K562 (cell line): ENCODE results near the gene HES6. TPM values are rescaled to one million over a fixed set of nuclear protein-coding genes. Genes with fewer than 3 reads are reported as not detected.

ENCODE experiments used
- ATAC-seq: fragments of 200-7000 bp; cut with Tn5 transposase; 3 replicates; pipeline ENCODE4 v1.9.1; 2020; ENCODE audit warnings: moderate library complexity
- BruUV-seq: library from RNA; stranded (reverse); fragments of 400-500 nt; replicated peaks from 2 replicates; lab custom pipeline; 2021; lab: Mats Ljungman, UMichigan
- CTCF ChIA-PET: fragments of 300-600 bp; formaldehyde crosslinking; extraction: SDS; loops from one replicate; lab custom pipeline; 2021; ENCODE audit warnings: low intra/inter-chr PET ratio; lab: Yijun Ruan, JAX
- POLR2A ChIA-PET: fragments of 300-600, 350-650 bp; sonication (Branson Sonifier 250); formaldehyde crosslinking; extraction: SDS; loops from one replicate; lab custom pipeline; 2021; ENCODE audit warnings: antibody characterized with exemption, inconsistent platforms; lab: Yijun Ruan, JAX
- DNase-seq, 4 experiments: peaks; one replicate each; pipeline versions ENCODE4 v3.0.0 to v3.0.0-alpha.2; 2011 to 2018; ENCODE audit warnings: low spot score in 3 of 4, mixed read lengths in 3 of 4; ENCODE audit errors: extremely low read depth in 1 of 4
- FAIRE-seq: peaks from 2 replicates; lab custom pipeline; 2011; peaks lifted over from hg19 to GRCh38; lab: Jason Lieb, UNC
- H2AFZ ChIP-seq: 2 replicates; pipeline ENCODE4 v1.6.0; 2011; ENCODE audit warnings: low read depth, low read length, control low read depth, inconsistent platforms
- H3K27ac ChIP-seq: fragments of 200-600 bp; 3 replicates; pipeline ENCODE4 v1.8.0; 2011; ENCODE audit warnings: low read depth, mild to moderate bottlenecking, control low read depth, inconsistent platforms, low read length, moderate library complexity, mixed read lengths; ENCODE audit errors: extremely low read depth
- H3K27me3 ChIP-seq, 2 experiments: fragments of 300-600 bp in 1 of 2; 2 replicates in 1 of 2; 3 replicates in 1 of 2; pipeline versions ENCODE4 v1.6.0 to v1.8.0; 2011; ENCODE audit warnings: inconsistent platforms in 2 of 2, low read length in 2 of 2, mild to moderate bottlenecking in 1 of 2, mixed read lengths in 1 of 2, moderate library complexity in 1 of 2; ENCODE audit not compliant: control insufficient read depth in 2 of 2, insufficient read depth in 2 of 2
- H3K36me3 ChIP-seq: fragments of 300-600 bp; 3 replicates; pipeline ENCODE4 v1.8.0; 2011; ENCODE audit warnings: mild to moderate bottlenecking, low read length, inconsistent platforms; ENCODE audit not compliant: control insufficient read depth, insufficient read depth
- H3K4me1 ChIP-seq, 2 experiments: fragments of 200-600 bp in 1 of 2; replicated peaks in 1 of 2; 2 replicates in 1 of 2; 3 replicates in 1 of 2; pipeline versions ENCODE4 v1.5.1 to v1.8.0; 2011; ENCODE audit warnings: inconsistent platforms in 2 of 2, low read length in 2 of 2, mild to moderate bottlenecking in 1 of 2, mixed read lengths in 1 of 2, moderate library complexity in 1 of 2; ENCODE audit not compliant: control insufficient read depth in 2 of 2, insufficient read depth in 2 of 2
- H3K4me2 ChIP-seq: 2 replicates; pipeline ENCODE4 v1.6.1; 2011; ENCODE audit warnings: low read length, control low read depth, inconsistent platforms, mixed read lengths; ENCODE audit not compliant: insufficient read depth
- H3K4me3 ChIP-seq: fragments of 200-600 bp; sonication (generic), shearing (Covaris generic); 2 replicates; pipeline ENCODE4 v1.5.1; 2016; ENCODE audit warnings: control low read depth, inconsistent platforms
- H3K79me2 ChIP-seq: fragments of 200-600 bp; 3 replicates; pipeline ENCODE4 v1.8.0; 2011; ENCODE audit warnings: low read length, inconsistent platforms; ENCODE audit not compliant: control insufficient read depth, insufficient read depth
- H3K9ac ChIP-seq, 2 experiments: 2 replicates each; pipeline versions ENCODE4 v1.6.0 to v1.6.1; 2011; ENCODE audit warnings: low read depth in 2 of 2, low read length in 2 of 2, control low read depth in 1 of 2, inconsistent platforms in 1 of 2, mild to moderate bottlenecking in 1 of 2, mixed read lengths in 1 of 2; ENCODE audit not compliant: insufficient read depth in 1 of 2
- H3K9me1 ChIP-seq: one replicate; pipeline ENCODE4 v1.6.0; 2011; ENCODE audit warnings: inconsistent platforms, mild to moderate bottlenecking, low read length, moderate library complexity; ENCODE audit not compliant: control insufficient read depth, insufficient read depth
- H3K9me3 ChIP-seq: replicated peaks from 2 replicates; pipeline ENCODE4 v1.5.1; 2011; ENCODE audit warnings: low read depth, low read length, inconsistent platforms; ENCODE audit not compliant: control insufficient read depth, insufficient read depth
- H4K20me1 ChIP-seq: replicated peaks from 2 replicates; pipeline ENCODE4 v1.6.1; 2011; ENCODE audit warnings: low read length, inconsistent platforms, mixed read lengths; ENCODE audit not compliant: control insufficient read depth, insufficient read depth
- ETV1 ChIP-seq: fragments of 450-650 bp; conservative IDR thresholded peaks from 2 replicates; pipeline ENCODE4 v1.6.1; 2016; ENCODE audit warnings: missing genetic modification characterization, control low read depth, low read depth, missing compliant biosample characterization
- HEY1 ChIP-seq: fragments of 250-450 bp; sonication (Bioruptor Pico); IDR thresholded peaks from 2 replicates; pipeline ENCODE4 v1.5.0; 2020; ENCODE audit warnings: mild to moderate bottlenecking, moderate library complexity, borderline replicate concordance
- MTA1 ChIP-seq: fragments of 450-650 bp; IDR thresholded peaks from 2 replicates; pipeline ENCODE4 v1.6.1; 2017; ENCODE audit warnings: borderline replicate concordance
- POLR2B ChIP-seq: fragments of 450-650 bp; IDR thresholded peaks from 2 replicates; pipeline ENCODE4 v1.6.1; 2018; ENCODE audit warnings: low read depth; ENCODE audit not compliant: partially characterized antibody
- PTRF ChIP-seq: fragments of 450-650 bp; IDR thresholded peaks from 2 replicates; pipeline ENCODE4 v1.6.1; 2016; ENCODE audit warnings: mild to moderate bottlenecking, missing genetic modification characterization, missing compliant biosample characterization
- SMARCA4 ChIP-seq: fragments of 450-650 bp; IDR thresholded peaks from 2 replicates; pipeline ENCODE4 v1.6.1; 2016
- ZNF583 ChIP-seq: fragments of 250-450 bp; sonication (Bioruptor Pico); IDR thresholded peaks from 2 replicates; pipeline ENCODE4 v1.4.0; 2020
- WGBS: fragments of 100-300 bp; shearing (Covaris generic); methylation state at CpG from one replicate; pipeline ENCODE4 v1.1.6; 2016; ENCODE audit warnings: low coverage, mixed read lengths; ENCODE audit not compliant: insufficient coverage; ENCODE audit errors: missing lambda C conversion rate; 5-methylcytosine and 5-hydroxymethylcytosine counted together
- in situ Hi-C: fragments of 300-500 bp; cut with MboI; formaldehyde crosslinking; loops from 4 replicates; pipeline ENCODE4 v1.15.0; 2018; ENCODE audit warnings: inconsistent platforms, mixed read lengths
- intact Hi-C: fragments of 100-400 bp; cut with micrococcal nuclease; formaldehyde crosslinking; loops from 2 replicates; pipeline ENCODE4 v1.14.2; 2022
- polyA plus RNA-seq, 8 experiments: library from polyadenylated mRNA; depleted of rRNA in 4 of 8; stranded (reverse) in 5 of 8; unstranded in 3 of 8; fragments of >200 nt; fragmentation: Nextera tagmentation in 2 of 8; fragmentation: Illumina TruSeq in 1 of 8; extraction: Ambion mirVana in 2 of 8; extraction: Trizol in 1 of 8; gene quantifications; 2 replicates each; pipeline versions ENCODE4 v1.2.1 to v1.2.3, GENCODE V29; 2011 to 2014; ENCODE audit warnings: inconsistent platforms in 1 of 8, missing spikeins in 1 of 8
- total RNA-seq, 7 experiments: library from RNA; depleted of rRNA in 6 of 7; stranded (reverse); fragments of >200 nt in 6 of 7; fragmentation: Illumina TruSeq in 2 of 7; extraction: Trizol in 2 of 7; gene quantifications; 2 replicates each; pipeline versions ENCODE4 v1.2.1 to v1.2.3, GENCODE V29; 2011 to 2021; ENCODE audit warnings: low replicate concordance in 1 of 7
- TF ChIP-seq, protein P1 (sequence below), 2 experiments: fragments of 450-650 bp in 1 of 2; sonication (generic) in 1 of 2; formaldehyde crosslinking in 1 of 2; IDR thresholded peaks in 1 of 2; conservative IDR thresholded peaks in 1 of 2; 2 replicates each; pipeline versions ENCODE4 v1.6.1 to v1.8.1; 2016 to 2023; ENCODE audit warnings: mild to moderate bottlenecking in 2 of 2, moderate library complexity in 2 of 2, inconsistent platforms in 1 of 2, missing genetic modification reagents in 1 of 2
- TF ChIP-seq, protein P2 (sequence below): fragments of 250-450 bp; sonication (Bioruptor Pico); IDR thresholded peaks from 2 replicates; pipeline ENCODE4 v1.8.0; 2021; ENCODE audit warnings: moderate library complexity, mild to moderate bottlenecking, inconsistent platforms

The HES6 gene
- total and polyA plus RNA-seq, 9 of the 15 experiments (the other 6 are each of a cell fraction or from before 2014, with no cell fraction given) = 6.2 to 133 (median 29.2) TPM

- TF ChIP-seq SMARCA4 = no peak
These were observed 16.8 kb upstream of the HES6 start (continued) for GRCh38 chr2:238256594-238257104.

DNA sequence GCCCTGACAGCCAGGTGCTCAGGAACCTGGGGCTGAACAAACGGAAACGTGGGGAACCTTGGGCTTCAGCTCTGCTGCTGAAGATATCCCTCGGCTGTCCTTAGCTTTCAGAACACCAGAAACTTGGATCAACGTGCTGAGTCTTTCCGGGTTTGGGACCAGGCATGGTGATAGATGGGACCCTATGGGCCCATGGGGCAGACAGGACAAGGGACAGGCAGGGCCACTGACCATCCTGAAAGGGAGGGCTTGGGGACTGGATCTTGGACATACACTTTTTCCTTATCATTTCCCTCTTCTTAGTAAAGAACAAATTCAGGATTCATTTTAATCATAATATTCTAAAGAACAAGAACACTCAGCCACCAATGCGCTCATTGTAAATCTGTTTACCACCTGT, 16.3 kb upstream of the HES6 start:
- H3K36me3 ChIP-seq = peaks cover 45% of the 10 kb centered on the region; the same call in 2 of the 3 replicates
- CTCF ChIA-PET = no interaction called here

More for the DNA sequence above, 16.3 kb upstream of the HES6 start:
- in situ Hi-C loops (loop anchor here (25.0 kb wide), 1 partner anchor 394 kb away; the partner anchor contains the start of gene RAMP1), intact Hi-C loops (no loop called here)
- H2AFZ ChIP-seq = no peak overlapping the region; the same call in 1 of the 2 replicates
- no peaks in the 10 kb centered on the region for H3K9me3 ChIP-seq
- no peak overlapping the region for H3K9ac ChIP-seq
- H3K27me3 ChIP-seq = no peaks in the 10 kb centered on the region
- no TSS peak for BruUV-seq
- peaks cover 0 to 5% of the 10 kb centered on the region in 2 experiments; a peak in 2 of 5 replicates for H3K4me1 ChIP-seq
- no peak overlapping the region for H3K27ac ChIP-seq
- DNase-seq (no peak), FAIRE-seq (no peak), ATAC-seq (no peak)
- H3K4me3 ChIP-seq = no peak overlapping the region
- POLR2A ChIA-PET = interaction anchor here (0.6 kb wide), 1 partner anchor 457 kb away, joined by 4 read pairs; no protein-coding TSS in a partner anchor
- no peaks in the 10 kb centered on the region for H3K79me2 ChIP-seq
- TF ChIP-seq POLR2B (no peak), ZNF583 (CRISPR knock-in tag) (no peak), MTA1 (no peak), ETV1 (tag) (no peak), PTRF (no peak), HEY1 (CRISPR knock-in tag) (no peak)
- TF ChIP-seq, protein P1, sequence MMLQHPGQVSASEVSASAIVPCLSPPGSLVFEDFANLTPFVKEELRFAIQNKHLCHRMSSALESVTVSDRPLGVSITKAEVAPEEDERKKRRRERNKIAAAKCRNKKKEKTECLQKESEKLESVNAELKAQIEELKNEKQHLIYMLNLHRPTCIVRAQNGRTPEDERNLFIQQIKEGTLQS (IDR thresholded peaks at IDR 0.05) = no peak
- TF ChIP-seq, protein P1 (CRISPR knock-in tag; conservative IDR thresholded peaks at IDR 0.05) = no peak
- TF ChIP-seq, protein P2, sequence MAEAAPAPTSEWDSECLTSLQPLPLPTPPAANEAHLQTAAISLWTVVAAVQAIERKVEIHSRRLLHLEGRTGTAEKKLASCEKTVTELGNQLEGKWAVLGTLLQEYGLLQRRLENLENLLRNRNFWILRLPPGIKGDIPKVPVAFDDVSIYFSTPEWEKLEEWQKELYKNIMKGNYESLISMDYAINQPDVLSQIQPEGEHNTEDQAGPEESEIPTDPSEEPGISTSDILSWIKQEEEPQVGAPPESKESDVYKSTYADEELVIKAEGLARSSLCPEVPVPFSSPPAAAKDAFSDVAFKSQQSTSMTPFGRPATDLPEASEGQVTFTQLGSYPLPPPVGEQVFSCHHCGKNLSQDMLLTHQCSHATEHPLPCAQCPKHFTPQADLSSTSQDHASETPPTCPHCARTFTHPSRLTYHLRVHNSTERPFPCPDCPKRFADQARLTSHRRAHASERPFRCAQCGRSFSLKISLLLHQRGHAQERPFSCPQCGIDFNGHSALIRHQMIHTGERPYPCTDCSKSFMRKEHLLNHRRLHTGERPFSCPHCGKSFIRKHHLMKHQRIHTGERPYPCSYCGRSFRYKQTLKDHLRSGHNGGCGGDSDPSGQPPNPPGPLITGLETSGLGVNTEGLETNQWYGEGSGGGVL = no peak
- TF ChIP-seq, all 486 proteins: peak for 0
- H3K9me1 ChIP-seq = no peaks in the 10 kb centered on the region
- no peaks in the 10 kb centered on the region for H4K20me1 ChIP-seq
- WGBS = 100% methylated on average over 3 of the region's 6 CpGs
- no peak overlapping the region for H3K4me2 ChIP-seq
